Large intestine (tissue), 3 donors: ENCODE data around the gene RTN4R. TPM values are rescaled to one million over a fixed set of nuclear protein-coding genes. Genes with fewer than 3 reads are reported as not detected.
"Not testable (repeated sequence)": the region's sequence is repeated elsewhere in the genome, so short reads cannot be mapped to it uniquely, and the experiment has no call there.

Experiments used
- DNase-seq, 2 donors: peaks; one replicate each; pipeline versions ENCODE4 v3.0.0 to v3.0.0-alpha.2; 2013
- H3K27ac ChIP-seq: one replicate; pipeline ENCODE4 v1.5.1; 2013; ENCODE audit warnings: low read length
- H3K27me3 ChIP-seq: 2 replicates; pipeline ENCODE4 v1.6.1; 2013; ENCODE audit warnings: low read length; ENCODE audit not compliant: control insufficient read depth, insufficient read depth
- H3K36me3 ChIP-seq: 2 replicates; pipeline ENCODE4 v1.6.1; 2013; ENCODE audit warnings: low read length; ENCODE audit not compliant: control insufficient read depth, insufficient read depth
- H3K4me1 ChIP-seq: one replicate; pipeline ENCODE4 v1.6.1; 2013; ENCODE audit warnings: low read length; ENCODE audit not compliant: control insufficient read depth, insufficient read depth
- H3K4me3 ChIP-seq: one replicate; pipeline ENCODE4 v1.5.1; 2013; ENCODE audit warnings: low read length
- H3K9me3 ChIP-seq: one replicate; pipeline ENCODE4 v1.6.1; 2013; ENCODE audit warnings: mild to moderate bottlenecking, low read depth, low read length, moderate library complexity; ENCODE audit not compliant: control insufficient read depth
- WGBS: methylation state at CpG from one replicate; pipeline ENCODE4 v1.1.5; 2013; ENCODE audit warnings: low lambda C conversion rate; ENCODE audit not compliant: insufficient coverage; 5-methylcytosine and 5-hydroxymethylcytosine counted together
- polyA plus RNA-seq: library from polyadenylated mRNA; unstranded; fragments of 120-200 nt; gene quantifications from one replicate; pipeline ENCODE4 v1.2.1, GENCODE V29; 2013

The RTN4R gene
- polyA plus RNA-seq, 1 donor = 7.5 TPM

DNA sequence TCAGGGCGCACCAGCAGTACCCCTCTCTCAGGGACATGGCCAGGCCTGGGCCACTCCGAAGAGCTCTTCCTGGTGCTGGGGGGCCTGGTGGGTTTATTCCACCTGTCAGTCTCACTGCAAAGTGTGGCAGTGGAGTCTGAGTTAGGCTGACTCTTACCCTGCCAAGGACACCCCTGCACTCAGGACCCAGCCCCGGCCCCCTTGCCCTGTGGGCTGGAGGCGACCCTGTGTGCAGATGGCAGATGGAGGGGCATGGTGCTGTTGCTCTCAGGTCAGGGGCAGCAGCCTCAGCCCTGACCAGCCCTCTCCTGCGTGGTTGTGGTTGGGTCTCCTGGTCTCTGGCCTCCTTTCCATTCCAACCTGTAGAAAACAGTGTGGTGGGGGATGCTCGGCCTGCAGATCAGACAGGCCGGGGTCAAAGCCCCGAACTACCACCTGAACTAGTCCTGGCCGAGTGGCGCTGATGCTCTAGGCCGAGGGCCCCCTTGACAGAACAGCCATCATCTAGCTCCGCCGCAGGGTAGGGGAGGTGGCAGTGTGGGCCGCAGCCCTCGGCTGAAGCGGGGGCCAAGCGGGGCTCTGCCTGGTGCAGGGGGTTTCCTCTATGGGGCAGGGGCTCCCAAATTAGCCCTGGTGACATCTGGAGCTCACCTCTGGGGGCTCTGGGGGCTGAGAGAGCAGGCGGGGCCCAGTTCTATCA, 10.0 kb upstream of the RTN4R start:
- not testable (repeated sequence) for H3K9me3 ChIP-seq, H3K4me3 ChIP-seq, H3K27ac ChIP-seq, H3K27me3 ChIP-seq, DNase-seq, H3K36me3 ChIP-seq, H3K4me1 ChIP-seq
- WGBS = no CpG with 5 or more reads among the region's 18 CpGs

DNA sequence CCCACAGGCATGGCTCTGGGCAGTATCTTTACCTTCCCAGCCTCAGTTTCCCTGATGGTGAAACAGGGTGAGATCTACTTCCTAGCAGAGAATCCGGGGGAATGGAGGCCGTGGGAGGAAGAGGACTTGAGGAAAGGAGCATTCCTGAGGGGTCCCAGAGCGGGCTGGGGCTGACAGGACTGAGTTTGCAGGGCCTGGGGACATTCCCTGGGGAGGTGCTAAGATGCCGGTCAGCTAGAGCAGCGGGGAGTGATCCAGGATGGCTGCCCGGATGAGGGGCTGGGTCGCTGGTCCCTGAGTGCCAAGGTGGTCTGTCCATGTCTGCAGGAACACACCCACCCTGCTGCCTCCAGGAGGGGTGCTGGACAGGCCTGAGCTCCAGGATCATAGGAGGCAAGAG, 8.3 kb upstream of the RTN4R start:
- Histone ChIP-seq H3K27ac (no peak overlapping the region), H3K4me3 (no peak overlapping the region), H3K9me3 (no peaks in the 10 kb centered on the region), H3K27me3 (no peaks in the 10 kb centered on the region), H3K36me3 (no peaks in the 10 kb centered on the region), H3K4me1 (no peaks in the 10 kb centered on the region)
- DNase-seq = no peak
- no CpG with 5 or more reads among the region's 7 CpGs for WGBS

DNA sequence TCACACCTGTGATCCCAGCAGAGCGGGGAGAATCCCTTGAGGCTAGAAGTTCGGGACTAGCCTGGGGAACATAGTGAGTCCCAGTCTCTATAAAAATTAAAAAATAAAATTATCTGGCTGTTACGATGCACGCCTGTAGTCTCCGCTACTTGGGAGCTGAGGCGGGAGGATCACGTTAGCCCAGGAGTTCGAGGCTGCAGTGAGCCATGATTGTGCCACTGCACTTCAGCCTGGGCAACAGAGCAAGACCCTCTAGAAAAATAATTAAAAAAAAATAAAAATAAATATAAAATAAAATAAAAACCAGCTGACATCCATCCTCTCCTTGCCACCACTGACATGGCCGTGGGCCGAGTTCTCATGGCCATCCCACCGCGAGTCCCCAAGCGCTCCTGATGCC, 7.7 kb upstream of the RTN4R start:
- no peak for DNase-seq
- 100% methylated on average over 1 of the region's 13 CpGs for WGBS
- no peaks in the 10 kb centered on the region for H3K27me3 ChIP-seq

GRCh38 chr22:20275325-20275724, 7.2 kb upstream of the RTN4R start:
- DNase-seq, H3K4me3 ChIP-seq, H3K36me3 ChIP-seq, H3K27me3 ChIP-seq, H3K4me1 ChIP-seq, H3K9me3 ChIP-seq, H3K27ac ChIP-seq: not testable (repeated sequence)
- no CpG with 5 or more reads among the region's 7 CpGs for WGBS

More for the DNA sequence above, 7.7 kb upstream of the RTN4R start:
- H3K36me3 ChIP-seq = no peaks in the 10 kb centered on the region
- no peaks in the 10 kb centered on the region for H3K9me3 ChIP-seq
- no peak overlapping the region for H3K4me3 ChIP-seq
- H3K4me1 ChIP-seq = no peaks in the 10 kb centered on the region
- no peak overlapping the region for H3K27ac ChIP-seq

DNA sequence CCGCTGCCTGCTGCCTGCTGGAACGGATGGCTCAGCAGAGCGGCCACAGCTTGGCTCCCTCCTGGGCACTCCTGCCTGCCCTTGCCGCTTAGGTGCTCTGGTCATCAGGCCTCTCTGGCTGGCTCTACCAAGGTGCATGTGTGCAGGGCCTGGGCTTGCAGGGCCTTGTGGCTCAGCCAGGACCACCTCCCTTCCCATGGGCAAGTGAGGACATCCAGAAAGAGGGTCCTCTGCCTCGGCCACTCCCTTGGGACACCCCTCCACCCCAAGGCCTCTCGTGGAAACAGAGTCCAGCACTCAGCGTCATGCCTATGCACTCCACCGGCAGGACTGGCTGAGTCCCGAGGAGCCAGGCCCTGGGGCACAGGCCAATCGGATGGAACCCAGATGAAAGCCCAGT, 6.3 kb upstream of the RTN4R start:
- H3K4me1 ChIP-seq, H3K4me3 ChIP-seq, H3K36me3 ChIP-seq, H3K27me3 ChIP-seq, H3K27ac ChIP-seq, DNase-seq, H3K9me3 ChIP-seq: not testable (repeated sequence)
- WGBS = no CpG with 5 or more reads among the region's 10 CpGs

GRCh38 chr22:20273758-20274181, 5.7 kb upstream of the RTN4R start:
- Histone ChIP-seq H3K27me3 (no peaks in the 10 kb centered on the region), H3K36me3 (no peaks in the 10 kb centered on the region), H3K9me3 (no peaks in the 10 kb centered on the region), H3K4me3 (no peak overlapping the region), H3K27ac (no peak overlapping the region), H3K4me1 (peaks cover 1% of the 10 kb centered on the region)
- WGBS = no CpG with 5 or more reads among the region's 12 CpGs
- no peak for DNase-seq

DNA sequence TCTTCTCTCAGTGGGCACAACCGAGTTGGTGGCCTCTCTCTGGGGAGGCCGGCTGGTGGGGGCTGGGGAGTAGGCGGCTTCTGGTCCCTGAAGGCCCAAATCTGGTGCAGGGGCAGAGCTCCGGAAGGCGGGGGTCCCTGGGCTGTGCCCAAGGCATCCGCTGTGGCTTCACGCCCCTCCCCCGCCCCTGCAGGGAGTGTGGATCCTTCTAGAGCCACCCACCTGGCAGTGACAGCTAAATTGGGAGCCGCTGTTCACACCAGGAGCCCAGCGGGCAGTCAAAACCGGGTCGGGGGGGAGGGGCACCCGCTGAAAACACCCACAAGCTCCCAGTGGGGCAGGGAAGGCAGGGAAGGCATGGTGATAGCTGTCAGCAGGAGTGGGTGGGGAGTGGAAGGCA, 4.6 kb upstream of the RTN4R start:
- DNase-seq = no peak
- Histone ChIP-seq H3K4me1 (peaks cover 6% of the 10 kb centered on the region), H3K27ac (no peak overlapping the region), H3K36me3 (no peaks in the 10 kb centered on the region), H3K4me3 (no peak overlapping the region), H3K27me3 (no peaks in the 10 kb centered on the region), H3K9me3 (no peaks in the 10 kb centered on the region)
- no CpG with 5 or more reads among the region's 13 CpGs for WGBS

GRCh38 chr22:20272174-20272573, 4.1 kb upstream of the RTN4R start:
- no peaks in the 10 kb centered on the region for H3K36me3 ChIP-seq
- no CpG with 5 or more reads among the region's 9 CpGs for WGBS
- H3K9me3 ChIP-seq = no peaks in the 10 kb centered on the region
- DNase-seq = no peak
- no peak overlapping the region for H3K27ac ChIP-seq
- H3K4me3 ChIP-seq = no peak overlapping the region
- H3K27me3 ChIP-seq = peaks cover 2% of the 10 kb centered on the region
- H3K4me1 ChIP-seq = peaks cover 9% of the 10 kb centered on the region

DNA sequence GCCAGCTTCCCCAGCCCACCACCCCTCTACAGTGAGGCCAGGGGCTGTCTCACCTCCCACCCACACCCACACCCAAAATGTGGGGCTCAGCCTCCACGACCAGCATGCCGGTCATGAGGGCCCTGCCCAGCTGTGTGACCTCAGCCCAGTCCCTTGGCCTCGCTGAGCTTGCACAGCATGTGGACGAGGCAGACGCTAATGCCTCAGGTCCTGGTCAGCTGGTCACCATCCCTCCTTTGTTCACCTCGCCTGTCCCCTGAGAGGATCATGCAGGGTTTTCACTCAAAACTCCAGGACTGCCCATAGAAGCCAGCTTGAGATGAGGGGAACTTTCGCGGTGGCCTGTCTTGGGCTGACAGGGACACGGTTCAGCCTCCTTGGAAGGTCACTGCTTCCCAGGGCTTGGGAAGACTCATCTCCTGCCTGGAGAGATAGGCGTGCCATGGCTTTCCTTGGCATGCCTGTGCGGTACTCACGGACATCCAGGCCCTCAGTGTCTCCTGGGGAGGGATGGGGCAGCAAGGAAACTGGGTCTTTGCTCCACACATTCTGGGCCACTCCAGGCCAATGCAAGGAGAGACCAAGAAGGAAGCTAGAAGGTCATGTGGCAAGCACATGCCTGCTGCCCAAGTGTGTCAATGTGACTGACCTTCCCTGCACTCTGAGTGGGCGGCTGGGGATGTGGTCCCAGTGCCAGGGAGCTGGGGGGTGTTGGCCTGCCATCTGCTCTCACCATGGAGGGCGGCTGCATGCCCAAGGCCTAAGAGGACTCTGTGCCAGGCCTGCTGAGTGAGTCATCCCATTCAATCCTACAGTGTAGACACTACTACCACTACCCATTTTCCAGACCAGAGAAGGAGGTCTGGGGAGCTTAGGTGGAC, 3.2 kb upstream of the RTN4R start:
- H3K9me3 ChIP-seq = no peaks in the 10 kb centered on the region
- peaks cover 14% of the 10 kb centered on the region for H3K4me1 ChIP-seq
- no peaks in the 10 kb centered on the region for H3K36me3 ChIP-seq
- H3K27ac ChIP-seq = no peak overlapping the region
- DNase-seq = no peak
- H3K4me3 ChIP-seq = no peak overlapping the region
- 100% methylated on average over 2 of the region's 14 CpGs for WGBS
- H3K27me3 ChIP-seq = peaks cover 4% of the 10 kb centered on the region

GRCh38 chr22:20270190-20271113, 2.3 kb upstream of the RTN4R start:
- H3K4me3 ChIP-seq, DNase-seq: not testable (repeated sequence)

More at GRCh38 chr22:20270190-20271113, 2.3 kb upstream of the RTN4R start:
- WGBS = no CpG with 5 or more reads among the region's 23 CpGs
- not testable (repeated sequence) for H3K27ac ChIP-seq, H3K36me3 ChIP-seq, H3K27me3 ChIP-seq, H3K9me3 ChIP-seq
- H3K4me1 ChIP-seq = peaks cover 14% of the 10 kb centered on the region
